Activated T-cell treated with anti-CD3 and anti-CD28 coated beads, Interleukin-2, amount 50 U/mL, for 24 hours (primary cell): ENCODE results near the gene SEMA5A.

Experiments
- DNase-seq: peaks from one replicate; pipeline ENCODE4 v3.0.0-alpha.2; 2020
- H3K27ac Mint-ChIP-seq: 2 replicates; pipeline ENCODE4 v1.8.0; 2020; ENCODE audit warnings: mild to moderate bottlenecking, mixed read lengths
- H3K27me3 Mint-ChIP-seq: 2 replicates; pipeline ENCODE4 v1.8.0; 2020; ENCODE audit warnings: mixed read lengths
- H3K36me3 Mint-ChIP-seq: 2 replicates; pipeline ENCODE4 v1.8.0; 2020; ENCODE audit warnings: low read depth, mixed read lengths
- H3K4me1 Mint-ChIP-seq: 2 replicates; pipeline ENCODE4 v1.8.0; 2020; ENCODE audit warnings: low read depth, mixed read lengths
- H3K4me3 Mint-ChIP-seq: 2 replicates; pipeline ENCODE4 v1.8.0; 2020; ENCODE audit warnings: mild to moderate bottlenecking, moderate library complexity, mixed read lengths
- H3K9me3 Mint-ChIP-seq: 2 replicates; pipeline ENCODE4 v1.8.0; 2020; ENCODE audit warnings: mixed read lengths

Gene SEMA5A

GRCh38 chr5:9226016-9226536 is 319.8 kb downstream of the SEMA5A start:
- no peak for DNase-seq
- Mint-ChIP-seq H3K27ac (no peak overlapping the region), H3K4me1 (no peaks in the 10 kb centered on the region), H3K27me3 (no peaks in the 10 kb centered on the region), H3K9me3 (peaks cover 17% of the 10 kb centered on the region), H3K4me3 (no peak overlapping the region), H3K36me3 (no peaks in the 10 kb centered on the region)

GRCh38 chr5:9222054-9222976 is 323.6 kb downstream of the SEMA5A start:
- no peak for DNase-seq
- Mint-ChIP-seq H3K4me1 (no peaks in the 10 kb centered on the region), H3K4me3 (no peak overlapping the region), H3K27me3 (no peaks in the 10 kb centered on the region), H3K36me3 (no peaks in the 10 kb centered on the region), H3K27ac (no peak overlapping the region), H3K9me3 (peaks cover 7% of the 10 kb centered on the region)

GRCh38 chr5:9218358-9218757 is 327.5 kb downstream of the SEMA5A start:
- Mint-ChIP-seq H3K4me3 (no peak overlapping the region), H3K9me3 (no peaks in the 10 kb centered on the region), H3K27me3 (no peaks in the 10 kb centered on the region), H3K36me3 (no peaks in the 10 kb centered on the region), H3K27ac (no peak overlapping the region), H3K4me1 (no peaks in the 10 kb centered on the region)
- DNase-seq, result no peak

- no peak overlapping the region for H3K4me3 Mint-ChIP-seq
- no peak overlapping the region for H3K27ac Mint-ChIP-seq
- H3K4me1 Mint-ChIP-seq, result no peaks in the 10 kb centered on the region
- H3K9me3 Mint-ChIP-seq, result no peaks in the 10 kb centered on the region
- no peaks in the 10 kb centered on the region for H3K27me3 Mint-ChIP-seq
- H3K36me3 Mint-ChIP-seq, result no peaks in the 10 kb centered on the region
- no peak for DNase-seq
Measured at GRCh38 chr5:9212605-9213004, 333.3 kb downstream of the SEMA5A start.

GRCh38 chr5:9209846-9210492 is 335.9 kb downstream of the SEMA5A start:
- H3K27ac Mint-ChIP-seq, result no peak overlapping the region
- H3K4me3 Mint-ChIP-seq, result no peak overlapping the region
- H3K9me3 Mint-ChIP-seq, result no peaks in the 10 kb centered on the region
- no peaks in the 10 kb centered on the region for H3K27me3 Mint-ChIP-seq
- H3K36me3 Mint-ChIP-seq, result no peaks in the 10 kb centered on the region
- no peak for DNase-seq
- no peaks in the 10 kb centered on the region for H3K4me1 Mint-ChIP-seq

GRCh38 chr5:9207817-9208418 is 338.0 kb downstream of the SEMA5A start:
- Mint-ChIP-seq H3K36me3 (no peaks in the 10 kb centered on the region), H3K4me1 (no peaks in the 10 kb centered on the region)

GRCh38 chr5:9202636-9203035 is 343.2 kb downstream of the SEMA5A start:
- Mint-ChIP-seq H3K27me3 (no peaks in the 10 kb centered on the region), H3K4me3 (no peak overlapping the region), H3K9me3 (no peaks in the 10 kb centered on the region), H3K27ac (no peak overlapping the region), H3K4me1 (no peaks in the 10 kb centered on the region), H3K36me3 (no peaks in the 10 kb centered on the region)
- no peak for DNase-seq

More at GRCh38 chr5:9207817-9208418, 338.0 kb downstream of the SEMA5A start:
- H3K27me3 Mint-ChIP-seq, result no peaks in the 10 kb centered on the region
- no peak for DNase-seq
- H3K27ac Mint-ChIP-seq, result no peak overlapping the region
- no peak overlapping the region for H3K4me3 Mint-ChIP-seq
- H3K9me3 Mint-ChIP-seq, result no peaks in the 10 kb centered on the region

GRCh38 chr5:9201761-9202160 is 344.1 kb downstream of the SEMA5A start:
- Mint-ChIP-seq H3K9me3 (no peaks in the 10 kb centered on the region), H3K27ac (no peak overlapping the region), H3K4me3 (no peak overlapping the region), H3K36me3 (no peaks in the 10 kb centered on the region), H3K27me3 (no peaks in the 10 kb centered on the region), H3K4me1 (no peaks in the 10 kb centered on the region)
- no peak for DNase-seq

GRCh38 chr5:9201011-9201410 is 344.9 kb downstream of the SEMA5A start:
- no peaks in the 10 kb centered on the region for H3K36me3 Mint-ChIP-seq
- H3K9me3 Mint-ChIP-seq, result no peaks in the 10 kb centered on the region
- H3K27ac Mint-ChIP-seq, result no peak overlapping the region
- no peaks in the 10 kb centered on the region for H3K27me3 Mint-ChIP-seq
- no peak for DNase-seq
- H3K4me1 Mint-ChIP-seq, result no peaks in the 10 kb centered on the region
- H3K4me3 Mint-ChIP-seq, result no peak overlapping the region

- H3K4me1 Mint-ChIP-seq, result no peaks in the 10 kb centered on the region
- no peak overlapping the region for H3K4me3 Mint-ChIP-seq
- H3K9me3 Mint-ChIP-seq, result no peaks in the 10 kb centered on the region
- H3K36me3 Mint-ChIP-seq, result no peaks in the 10 kb centered on the region
- no peak for DNase-seq
- H3K27ac Mint-ChIP-seq, result no peak overlapping the region
- H3K27me3 Mint-ChIP-seq, result no peaks in the 10 kb centered on the region
Measured at GRCh38 chr5:9198394-9198793, 347.5 kb downstream of the SEMA5A start.

GRCh38 chr5:9197881-9198260 is 348.0 kb downstream of the SEMA5A start:
- Mint-ChIP-seq H3K4me1 (no peaks in the 10 kb centered on the region), H3K27ac (no peak overlapping the region), H3K36me3 (no peaks in the 10 kb centered on the region), H3K4me3 (no peak overlapping the region), H3K27me3 (no peaks in the 10 kb centered on the region), H3K9me3 (no peaks in the 10 kb centered on the region)
- no peak for DNase-seq

- Mint-ChIP-seq H3K27ac (no peak overlapping the region), H3K27me3 (no peaks in the 10 kb centered on the region), H3K9me3 (no peaks in the 10 kb centered on the region), H3K36me3 (no peaks in the 10 kb centered on the region), H3K4me3 (no peak overlapping the region), H3K4me1 (no peaks in the 10 kb centered on the region)
- no peak for DNase-seq
Measured at GRCh38 chr5:9196403-9197227, 349.3 kb downstream of the SEMA5A start.

- Mint-ChIP-seq H3K27ac (no peak overlapping the region), H3K9me3 (no peaks in the 10 kb centered on the region), H3K4me3 (no peak overlapping the region), H3K4me1 (no peaks in the 10 kb centered on the region), H3K36me3 (no peaks in the 10 kb centered on the region), H3K27me3 (no peaks in the 10 kb centered on the region)
- no peak for DNase-seq
Measured at GRCh38 chr5:9194509-9194908, 351.4 kb downstream of the SEMA5A start.

GRCh38 chr5:9192266-9192665 is 353.6 kb downstream of the SEMA5A start:
- DNase-seq, result no peak
- Mint-ChIP-seq H3K36me3 (no peaks in the 10 kb centered on the region), H3K9me3 (peaks cover 2% of the 10 kb centered on the region), H3K4me1 (peaks cover 2% of the 10 kb centered on the region), H3K27me3 (no peaks in the 10 kb centered on the region), H3K27ac (no peak overlapping the region), H3K4me3 (no peak overlapping the region)
